Measurements from ENCODE around the gene TNPO2.
"Not testable (repeated sequence)": the region's sequence is repeated elsewhere in the genome, so short reads cannot be mapped to it uniquely, and the experiment has no call there.

Gene TNPO2

GRCh38 chr19:12736995-12737834 lies 13.5 kb upstream of the TNPO2 start, which contains the start of gene GET3:
Gene GET3 (plus strand): TSS chr19:12737497. CDS start chr19:12737506, 9 bp downstream.
- DNase-seq = peak; percentile 95

GRCh38 chr19:12733369-12734214 lies 9.9 kb upstream of the TNPO2 start:
- DNase-seq = peak; percentile 57

- no peak for DNase-seq
Observed at GRCh38 chr19:12731337-12731736, 7.6 kb upstream of the TNPO2 start.

- no peak for DNase-seq
Observed at GRCh38 chr19:12730064-12730463, 6.3 kb upstream of the TNPO2 start.

GRCh38 chr19:12727745-12728433 lies 4.2 kb upstream of the TNPO2 start:
- no peak for DNase-seq

GRCh38 chr19:12726988-12727316 lies 3.2 kb upstream of the TNPO2 start:
- no peak for DNase-seq

GRCh38 chr19:12725612-12726011 lies 1.9 kb upstream of the TNPO2 start:
- not testable (repeated sequence) for DNase-seq

- DNase-seq = no peak
Observed at GRCh38 chr19:12723381-12723640, 421 bp downstream of the TNPO2 start.

GRCh38 chr19:12722566-12723380 lies 959 bp downstream of the TNPO2 start:
- DNase-seq = peak; percentile 97

GRCh38 chr19:12721656-12722565 lies 1.8 kb downstream of the TNPO2 start:
- peak; percentile 87 for DNase-seq

- DNase-seq = no peak
Observed at GRCh38 chr19:12720851-12721655, 2.7 kb downstream of the TNPO2 start.

GRCh38 chr19:12720296-12720695 lies 3.4 kb downstream of the TNPO2 start:
- no peak for DNase-seq

- DNase-seq = no peak
Observed at GRCh38 chr19:12715929-12716328, 7.8 kb downstream of the TNPO2 start.

GRCh38 chr19:12715102-12715501 lies 8.6 kb downstream of the TNPO2 start:
- no peak for DNase-seq

GRCh38 chr19:12713304-12713703 lies 10.4 kb downstream of the TNPO2 start:
- DNase-seq = not testable (repeated sequence)

GRCh38 chr19:12712077-12712476 lies 11.7 kb downstream of the TNPO2 start:
- not testable (repeated sequence) for DNase-seq

- DNase-seq = no peak
Observed at GRCh38 chr19:12711187-12711586, 12.5 kb downstream of the TNPO2 start.

- no peak for DNase-seq
Observed at GRCh38 chr19:12708641-12709040, 15.1 kb downstream of the TNPO2 start.

- no peak for DNase-seq
Observed at GRCh38 chr19:12706332-12706718, 17.4 kb downstream of the TNPO2 start.

- no peak for DNase-seq
Observed at GRCh38 chr19:12705654-12706331, 17.9 kb downstream of the TNPO2 start.

All from right hindlimb (tissue), 1 donor.